Testis (tissue), 2 donors: Measurements from ENCODE around the gene GSC2.

Source experiments
- POLR2A ChIP-seq: fragments of 450-650 bp; IDR thresholded peaks from one replicate; pipeline ENCODE4 v1.6.1; 2017; ENCODE audit warnings: antibody characterized with exemption, mild to moderate bottlenecking, moderate library complexity
- TF ChIP-seq, protein P1 (sequence below), 3 experiments: fragments of 450-650 bp in 2 of 3; fragments of 200-600 bp in 1 of 3; sonication (generic) in 1 of 3; IDR thresholded peaks; one replicate each; pipeline ENCODE4 v1.5.1; 2016 to 2019; ENCODE audit warnings: antibody characterized with exemption in 3 of 3, mild to moderate bottlenecking in 2 of 3, moderate library complexity in 1 of 3

DNA sequence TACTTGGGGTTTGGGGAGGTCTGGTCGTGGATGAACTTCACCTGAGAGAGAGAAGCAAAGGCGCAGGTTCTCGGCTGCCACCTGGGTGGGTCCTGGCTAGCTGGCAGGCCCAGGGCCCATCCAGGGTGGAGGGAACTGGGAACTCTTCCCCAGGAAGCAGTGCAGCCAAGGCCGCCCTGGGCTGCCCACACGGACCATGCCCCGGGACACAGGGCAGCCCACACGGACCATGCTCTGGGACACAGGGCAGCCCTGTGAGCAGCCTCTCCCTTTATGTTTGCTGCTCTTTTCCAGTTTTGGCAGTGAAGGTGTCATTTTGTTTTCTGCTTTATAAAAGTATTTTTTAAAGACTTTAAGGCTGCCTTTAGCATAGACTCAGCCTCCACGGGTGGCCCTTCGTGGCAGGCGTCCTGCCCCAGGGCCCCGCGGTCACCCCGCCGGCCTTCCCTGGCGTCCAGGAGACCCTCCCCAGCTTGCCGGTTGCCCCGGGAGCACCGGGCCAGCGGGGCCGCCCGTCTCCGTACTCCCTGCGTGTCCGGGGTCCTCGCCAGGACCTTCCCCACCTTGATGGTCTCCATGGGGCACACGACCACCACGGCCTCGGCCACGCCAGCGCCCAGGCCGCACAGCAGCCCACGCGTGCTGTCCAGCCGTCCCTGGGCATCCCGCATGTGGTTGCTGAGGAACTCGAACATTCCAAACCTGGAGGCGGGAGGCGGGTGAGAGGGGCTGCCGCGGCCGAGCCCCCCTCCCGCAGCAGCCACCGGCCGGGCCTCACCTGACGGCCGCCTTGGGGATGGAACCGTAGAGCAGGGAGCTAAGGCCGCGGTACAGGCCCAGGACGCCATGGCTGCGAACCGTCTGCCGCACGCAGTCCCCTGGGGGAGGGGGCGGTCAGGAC, 27.3 kb upstream of the GSC2 start:
- TF ChIP-seq, protein P1, sequence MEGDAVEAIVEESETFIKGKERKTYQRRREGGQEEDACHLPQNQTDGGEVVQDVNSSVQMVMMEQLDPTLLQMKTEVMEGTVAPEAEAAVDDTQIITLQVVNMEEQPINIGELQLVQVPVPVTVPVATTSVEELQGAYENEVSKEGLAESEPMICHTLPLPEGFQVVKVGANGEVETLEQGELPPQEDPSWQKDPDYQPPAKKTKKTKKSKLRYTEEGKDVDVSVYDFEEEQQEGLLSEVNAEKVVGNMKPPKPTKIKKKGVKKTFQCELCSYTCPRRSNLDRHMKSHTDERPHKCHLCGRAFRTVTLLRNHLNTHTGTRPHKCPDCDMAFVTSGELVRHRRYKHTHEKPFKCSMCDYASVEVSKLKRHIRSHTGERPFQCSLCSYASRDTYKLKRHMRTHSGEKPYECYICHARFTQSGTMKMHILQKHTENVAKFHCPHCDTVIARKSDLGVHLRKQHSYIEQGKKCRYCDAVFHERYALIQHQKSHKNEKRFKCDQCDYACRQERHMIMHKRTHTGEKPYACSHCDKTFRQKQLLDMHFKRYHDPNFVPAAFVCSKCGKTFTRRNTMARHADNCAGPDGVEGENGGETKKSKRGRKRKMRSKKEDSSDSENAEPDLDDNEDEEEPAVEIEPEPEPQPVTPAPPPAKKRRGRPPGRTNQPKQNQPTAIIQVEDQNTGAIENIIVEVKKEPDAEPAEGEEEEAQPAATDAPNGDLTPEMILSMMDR (IDR thresholded peaks at IDR 0.05): no peak
- TF ChIP-seq POLR2A: no peak
